HG03108 (cell line): ENCODE measurements around the gene FABP7.

Experiments used
- ATAC-seq: cut with Tn5 transposase; IDR thresholded peaks from one replicate; pipeline ENCODE4 v1.9.1; 2021; ENCODE audit warnings: moderate library complexity; ENCODE audit not compliant: unreplicated experiment

FABP7 gene

DNA sequence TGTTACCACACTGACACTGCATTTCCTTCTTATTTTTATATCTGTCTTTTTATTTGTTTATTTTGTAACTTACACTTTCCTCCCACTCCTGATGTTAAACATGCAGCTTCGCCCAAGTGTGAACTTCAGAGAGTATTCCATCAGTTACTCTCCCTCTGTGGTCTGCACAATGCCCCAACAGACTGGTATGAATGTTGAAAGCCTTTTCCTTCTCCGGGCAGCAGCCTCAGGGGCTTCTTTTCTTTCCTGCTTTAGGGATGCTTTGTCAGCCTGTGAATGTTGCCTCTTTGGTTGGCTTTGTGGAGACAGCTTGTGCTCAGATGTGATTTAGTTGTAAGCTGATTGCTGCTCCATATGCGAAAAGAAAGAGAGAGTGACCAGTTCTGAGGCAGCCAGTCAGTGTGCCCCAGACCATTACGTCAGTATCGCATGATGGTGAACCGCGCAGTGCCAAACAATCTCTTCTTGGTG, 53.5 kb downstream of the FABP7 start:
- ATAC-seq, result no peak
